Dedifferentiated amniotic fluid mesenchymal stem cell (primary cell): ENCODE measurements around the gene PLK5.
"Not testable (repeated sequence)": the region's sequence is repeated elsewhere in the genome, so short reads cannot be mapped to it uniquely, and the experiment has no call there.

Source experiments
- DNase-seq: peaks from one replicate; pipeline ENCODE4 v3.0.0-alpha.2; 2016; ENCODE audit errors: extremely low spot score

Gene PLK5

DNA sequence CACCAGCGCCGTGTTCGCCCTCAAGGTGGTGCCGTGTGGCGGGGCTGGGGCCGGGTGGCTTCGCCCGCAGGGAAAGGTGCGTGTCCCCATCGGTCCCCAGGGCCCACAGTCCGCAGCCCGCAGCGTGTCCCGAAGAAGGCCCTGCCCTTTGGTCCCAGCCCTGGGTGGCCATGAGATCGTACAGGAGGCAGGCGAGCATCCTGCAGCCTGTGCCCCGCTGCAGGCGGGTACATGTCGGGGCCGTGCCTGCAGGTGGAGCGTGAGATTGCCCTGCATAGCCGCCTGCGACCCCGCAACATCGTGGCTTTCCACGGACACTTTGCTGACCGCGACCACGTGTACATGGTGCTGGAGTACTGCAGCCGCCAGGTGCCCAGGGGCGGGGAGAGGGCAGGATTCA lies 1.5 kb downstream of the PLK5 start:
- DNase-seq, result no peak

- DNase-seq, result no peak
These were observed 2.3 kb downstream of the PLK5 start for GRCh38 chr19:1526066-1526778.

DNA sequence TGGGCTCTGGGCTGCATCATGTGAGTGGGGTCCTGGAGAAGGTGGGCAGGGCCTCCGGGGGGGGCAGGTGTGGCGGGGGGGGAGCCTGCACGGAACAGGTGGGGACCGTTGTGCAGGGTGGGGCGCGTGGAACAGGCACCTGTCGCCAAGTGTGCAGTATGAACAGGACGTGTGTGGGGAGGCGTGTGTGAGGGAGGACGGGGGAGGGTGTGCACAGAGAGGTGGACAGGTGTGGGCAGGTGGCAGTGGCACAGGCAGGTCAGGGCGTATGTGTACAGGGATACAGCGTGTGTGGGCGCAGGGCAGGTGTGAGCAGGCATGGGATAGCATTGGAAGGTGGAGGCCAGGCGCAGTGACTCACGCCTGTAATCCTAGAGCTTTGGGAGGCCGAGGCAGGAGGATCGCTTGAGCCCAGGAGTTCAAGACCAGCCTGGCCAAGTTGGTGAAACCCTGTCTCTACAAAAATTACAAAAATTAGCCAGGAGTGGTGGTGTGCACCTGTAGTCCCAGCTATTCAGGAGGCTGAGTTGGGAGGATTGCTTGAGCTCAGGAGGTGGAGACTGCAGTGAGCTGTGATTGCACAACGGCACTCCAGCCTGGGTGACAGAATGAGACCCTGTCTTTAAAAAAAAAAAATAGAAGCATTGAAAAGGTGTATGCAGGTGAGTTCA lies 3.2 kb downstream of the PLK5 start:
- no peak for DNase-seq

- DNase-seq, result no peak
These were observed 3.9 kb downstream of the PLK5 start for GRCh38 chr19:1527650-1528309.

DNA sequence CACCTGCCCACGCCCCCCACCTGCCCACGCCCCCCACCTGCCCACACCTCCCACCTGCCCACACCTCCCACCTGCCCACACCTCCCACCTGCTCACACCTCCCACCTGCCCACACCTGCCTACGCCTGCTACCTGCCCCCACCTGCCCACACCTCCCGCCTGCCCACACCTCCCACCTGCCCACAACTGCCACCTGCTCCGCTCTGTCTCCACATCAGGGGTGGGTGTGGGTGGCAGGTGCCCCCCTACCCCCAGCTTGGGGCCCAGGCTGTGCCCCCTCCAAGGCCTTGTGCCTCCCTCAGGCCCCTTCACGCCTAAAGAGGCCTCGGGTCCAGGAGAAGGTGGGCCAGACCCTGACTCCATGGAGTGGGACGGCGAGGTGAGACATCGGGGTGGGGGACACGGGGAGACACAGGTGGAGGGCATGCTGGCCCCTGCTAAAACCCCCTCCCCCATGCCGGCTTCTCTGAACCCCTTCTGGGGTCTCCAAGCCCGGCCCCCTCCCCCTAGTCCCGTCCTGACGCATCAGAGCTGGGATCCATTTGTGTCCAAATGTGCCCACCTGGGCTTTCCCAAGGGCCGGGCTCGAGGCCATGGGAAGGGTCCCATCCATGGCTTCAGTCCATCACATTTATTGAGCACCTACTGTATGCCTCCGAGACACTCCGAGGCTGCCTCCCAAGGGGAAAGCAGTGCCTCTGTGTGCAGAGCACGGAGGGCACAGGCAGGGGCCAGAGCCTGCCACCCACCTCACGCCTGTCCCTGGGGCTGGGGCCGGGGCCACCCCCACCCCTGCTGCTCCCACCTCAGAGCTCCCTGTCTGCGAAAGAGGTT lies 4.9 kb downstream of the PLK5 start:
- no peak for DNase-seq

DNA sequence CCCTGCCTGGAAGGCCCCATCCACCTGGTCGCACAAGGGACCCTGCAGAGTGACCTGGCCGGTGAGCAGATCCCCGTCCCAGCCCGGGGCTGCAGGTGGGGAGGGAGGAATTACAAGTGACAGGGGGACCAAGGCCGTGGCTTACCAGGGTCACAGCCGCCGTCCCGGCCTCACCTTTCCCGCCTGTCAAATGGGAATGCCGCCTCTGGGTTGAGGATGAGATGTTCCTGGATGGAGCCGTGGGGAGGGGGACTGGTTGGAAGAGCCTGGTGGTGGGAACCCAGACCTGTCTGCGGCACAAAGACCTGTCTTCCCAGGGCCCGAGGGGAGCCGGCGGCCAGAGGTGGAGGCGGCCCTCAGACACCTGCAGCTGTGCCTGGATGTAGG lies 5.5 kb downstream of the PLK5 start:
- DNase-seq, result no peak

DNA sequence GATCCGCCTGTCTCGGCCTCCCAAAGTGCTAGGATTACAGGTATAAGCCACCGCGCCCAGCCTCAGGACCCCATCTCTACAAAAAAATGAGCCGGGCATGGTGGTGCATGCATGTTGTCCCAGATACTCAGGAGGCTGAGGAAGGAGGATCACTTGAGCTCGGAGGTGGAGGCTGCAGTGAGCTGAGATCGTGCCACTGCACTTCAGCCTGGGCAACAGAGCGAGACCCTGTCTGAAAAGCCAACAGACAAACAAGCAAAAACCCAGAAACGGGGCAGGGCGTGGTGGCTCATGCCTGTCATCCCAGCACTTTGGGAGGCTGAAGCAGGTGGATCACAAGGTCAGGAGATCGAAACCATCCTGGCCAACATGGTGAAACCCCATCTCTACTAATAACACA lies 7.0 kb downstream of the PLK5 start:
- not testable (repeated sequence) for DNase-seq

- no peak for DNase-seq
These were observed 7.7 kb downstream of the PLK5 start for GRCh38 chr19:1531587-1531986.

- no peak for DNase-seq
These were observed 8.1 kb downstream of the PLK5 start for GRCh38 chr19:1532003-1532402.

- DNase-seq, result no peak
These were observed 9.8 kb downstream of the PLK5 start for GRCh38 chr19:1533510-1534150.

- no peak for DNase-seq
These were observed 11.1 kb downstream of the PLK5 start for GRCh38 chr19:1534972-1535371.

DNA sequence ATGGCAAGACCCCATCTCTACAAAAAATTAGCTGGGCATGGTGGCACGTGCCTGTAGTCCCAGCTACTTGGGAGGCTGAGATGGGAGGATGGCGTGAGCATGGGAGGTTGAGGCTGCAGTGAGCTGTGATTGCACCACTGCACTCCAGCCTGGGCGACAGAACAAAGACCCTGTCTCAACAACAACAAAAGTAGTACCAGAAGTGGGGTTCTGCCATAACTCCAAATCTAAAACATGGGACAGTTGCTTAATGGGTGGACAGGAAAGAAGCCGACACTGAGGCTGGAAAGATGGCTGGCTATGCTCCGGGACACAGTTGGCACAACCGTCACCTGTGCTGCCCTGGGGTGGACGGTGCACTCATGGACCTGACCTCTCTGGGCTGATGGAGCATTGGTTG lies 11.8 kb downstream of the PLK5 start:
- DNase-seq, result not testable (repeated sequence)

DNA sequence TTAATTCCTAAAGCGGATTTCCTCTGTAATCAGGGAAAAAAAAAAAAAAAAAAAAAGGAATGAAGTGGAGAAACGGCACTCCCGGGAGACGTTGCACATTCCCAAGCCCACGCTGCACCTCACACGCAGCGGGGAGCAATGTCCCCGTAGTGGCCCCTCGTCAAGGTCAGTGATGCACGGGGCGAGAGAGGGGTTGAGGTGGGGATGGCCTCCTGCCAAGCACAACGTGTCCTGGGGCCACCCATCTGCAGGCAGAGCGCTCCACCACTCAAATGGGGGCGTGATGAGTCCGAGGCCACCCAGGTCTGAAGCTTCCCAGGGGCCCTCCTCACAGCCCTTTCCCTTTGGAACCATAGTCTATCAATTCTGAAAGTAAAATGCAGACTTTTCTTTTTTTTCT lies 15.1 kb downstream of the PLK5 start:
- DNase-seq, result no peak

- not testable (repeated sequence) for DNase-seq
These were observed 15.9 kb downstream of the PLK5 start for GRCh38 chr19:1539749-1540148.

GRCh38 chr19:1540365-1540925 lies 16.6 kb downstream of the PLK5 start:
- DNase-seq, result no peak

- no peak for DNase-seq
These were observed 25.6 kb downstream of the PLK5 start for GRCh38 chr19:1549332-1549945.

DNA sequence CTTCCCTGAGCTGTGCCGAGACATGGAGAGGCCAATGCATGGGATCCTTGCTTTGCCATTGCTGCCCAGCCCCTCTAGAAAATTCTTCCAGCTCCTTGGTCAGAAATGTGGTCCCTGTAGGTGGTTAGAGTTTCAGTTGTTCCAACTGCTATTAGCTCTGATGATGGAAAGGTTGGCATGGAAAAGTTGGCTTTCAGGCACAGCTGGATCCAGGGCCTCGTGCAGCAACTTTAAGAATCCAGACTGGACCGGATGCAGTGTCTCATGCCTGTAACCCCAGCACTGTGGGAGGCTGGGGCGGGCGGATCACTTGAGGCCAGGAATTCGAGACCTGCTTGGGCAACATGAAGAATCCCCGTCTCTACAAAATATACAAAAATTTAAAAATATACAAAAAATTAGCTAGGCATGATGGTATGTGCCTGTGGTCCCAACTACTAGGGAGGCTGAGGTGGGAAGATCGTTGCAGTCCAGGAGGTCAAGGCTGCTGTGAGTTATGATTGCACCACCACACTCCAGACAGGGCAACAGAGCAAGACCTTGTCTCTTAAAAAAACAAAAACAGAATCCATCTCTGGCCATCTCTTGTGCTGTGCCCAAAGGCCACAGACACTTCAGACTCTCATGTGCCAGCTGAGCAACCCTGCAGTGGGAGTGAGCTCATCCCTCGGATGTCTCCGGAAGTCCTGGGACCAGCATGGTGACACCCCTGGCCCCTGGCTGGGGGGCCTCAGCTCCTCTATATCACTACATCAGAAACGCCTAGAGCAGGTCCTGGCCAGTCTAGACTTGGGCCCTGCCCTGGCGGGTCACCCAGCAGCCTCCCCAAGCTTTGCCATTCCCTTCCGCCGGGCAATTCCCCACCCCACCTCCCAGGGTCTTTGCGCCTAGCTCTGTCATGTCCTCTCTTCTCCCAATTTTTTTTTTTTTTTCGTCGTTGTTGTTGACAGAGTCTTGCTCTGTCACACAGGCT lies 27.5 kb downstream of the PLK5 start:
- DNase-seq, result no peak

DNA sequence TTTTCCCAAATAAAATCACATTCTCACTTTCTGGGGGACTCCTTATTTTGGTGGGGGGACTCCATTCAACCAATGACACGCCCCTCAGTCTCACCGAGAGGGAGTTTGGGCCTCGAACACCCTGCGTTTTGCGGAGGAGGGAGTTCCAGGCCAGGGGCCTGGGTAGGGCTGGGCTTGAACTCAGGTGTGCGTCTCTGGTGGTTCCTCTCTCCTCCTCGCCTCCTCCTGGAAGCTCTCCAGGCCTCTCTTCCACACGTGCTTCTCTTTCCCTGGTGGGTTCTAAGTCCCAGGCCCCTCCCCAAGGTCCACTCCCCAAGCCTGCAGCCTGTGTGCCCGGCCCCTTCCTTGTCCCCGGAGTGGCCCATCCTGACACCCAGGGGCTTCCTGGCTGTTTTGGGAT lies 29.5 kb downstream of the PLK5 start:
- DNase-seq, result no peak

DNA sequence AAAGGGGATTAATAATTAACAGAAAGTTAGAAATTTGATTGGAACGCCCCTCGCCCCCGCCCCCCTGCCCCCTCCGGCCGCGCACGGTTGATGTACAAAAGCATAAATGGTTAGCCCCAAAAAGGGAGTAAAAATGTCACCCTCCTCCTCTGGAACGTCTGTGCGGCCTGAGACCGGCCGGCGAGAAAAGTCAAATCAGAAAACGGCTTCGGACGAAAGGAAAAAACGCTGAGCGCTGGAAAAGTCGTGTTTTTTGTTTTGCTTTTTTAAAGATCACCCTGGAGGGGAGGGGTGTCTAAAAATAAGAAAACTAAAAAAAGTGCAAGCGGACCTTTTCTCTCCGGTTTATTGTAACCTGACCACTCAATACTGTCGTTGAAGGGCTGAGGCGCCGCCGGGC lies 31.1 kb downstream of the PLK5 start:
- no peak for DNase-seq
